ENCODE results near the gene COL7A1. TPM values are rescaled to one million over a fixed set of nuclear protein-coding genes. Genes with fewer than 3 reads are reported as not detected.

COL7A1 gene
- total and polyA plus RNA-seq, 8 donors, result 7.2 to 13.2 (median 9.4) TPM

- peaks cover 0 to 48% of the 10 kb centered on the region in 2 donors for H3K36me3 ChIP-seq
- H3K4me3 ChIP-seq, result no peak overlapping the region
- ATAC-seq, result no peak
- no peaks in the 10 kb centered on the region for H3K27me3 ChIP-seq
- TF ChIP-seq CTCF (IDR thresholded peaks at IDR 0.05), result no peak
- intact Hi-C loops (cut with DNase I), result no loop called here
- DNase-seq, result no peak
- no peaks in the 10 kb centered on the region for H3K4me1 ChIP-seq
- H3K27ac ChIP-seq, result no peak overlapping the region
- H3K9me3 ChIP-seq, result no peaks in the 10 kb centered on the region
These were observed 77.1 kb downstream of the COL7A1 start for GRCh38 chr3:48518069-48518468.

GRCh38 chr3:48516571-48516970 is 78.6 kb downstream of the COL7A1 start:
- Histone ChIP-seq H3K27me3 (no peaks in the 10 kb centered on the region), H3K27ac (no peak overlapping the region), H3K4me3 (no peak overlapping the region), H3K4me1 (no peaks in the 10 kb centered on the region), H3K36me3 (peaks cover 0 to 36% of the 10 kb centered on the region in 2 donors), H3K9me3 (no peaks in the 10 kb centered on the region)
- ATAC-seq (no peak), DNase-seq (no peak)
- intact Hi-C loops (cut with DNase I), result no loop called here
- TF ChIP-seq CTCF (IDR thresholded peaks at IDR 0.05), result no peak

- Histone ChIP-seq H3K36me3 (peaks cover 0 to 20% of the 10 kb centered on the region in 2 donors), H3K27me3 (no peaks in the 10 kb centered on the region), H3K4me3 (no peak overlapping the region), H3K4me1 (no peaks in the 10 kb centered on the region), H3K9me3 (no peaks in the 10 kb centered on the region), H3K27ac (no peak overlapping the region)
- no peak for TF ChIP-seq CTCF (IDR thresholded peaks at IDR 0.05)
- ATAC-seq (no peak), DNase-seq (no peak)
- intact Hi-C loops (cut with DNase I), result no loop called here
These were observed 80.5 kb downstream of the COL7A1 start for GRCh38 chr3:48514431-48515227.

Small RNA genes lying within 50 kb of the gene (microRNA-seq; reads per million reads assigned to microRNA genes)
- 0 reads per million in 2 donors for gene MIR4793
- gene MIR6823, result 0 to 0.34 reads per million in 2 donors
- gene MIR711, result 0 reads per million in 2 donors

Other genes starting within 250 kb of the COL7A1 start
- not detected for gene FBXW12, start 223.1 kb downstream of the COL7A1 start, total RNA-seq
- under 1 TPM; 0.24 to 0.44 (median 0.37) TPM for gene FBXW12, start 223.1 kb downstream of the COL7A1 start, polyA plus RNA-seq (ENCODE audit: insufficient read length in 6 of 6)
- gene PLXNB1, start 165.2 kb downstream of the COL7A1 start, total RNA-seq, result 100 to 1,000 TPM in 1 of 2 donors, 10 to 100 TPM in 1; 65.0 to 128 TPM
- gene PLXNB1, start 165.2 kb downstream of the COL7A1 start, polyA plus RNA-seq (ENCODE audit: insufficient read length in 6 of 6), result 100 to 1,000 TPM in 4 of 6 donors, 10 to 100 TPM in 2; 89.0 to 161 (median 109) TPM
- 10 to 100 TPM; 13.4 to 14.7 TPM for gene CCDC51, start 155.2 kb downstream of the COL7A1 start, total RNA-seq
- gene CCDC51, start 155.2 kb downstream of the COL7A1 start, polyA plus RNA-seq (ENCODE audit: insufficient read length in 6 of 6), result 10 to 100 TPM; 13.5 to 16.2 (median 15.1) TPM
- gene TMA7, start 155.1 kb downstream of the COL7A1 start, total RNA-seq, result 100 to 1,000 TPM; 174 to 211 TPM
- gene TMA7, start 155.1 kb downstream of the COL7A1 start, polyA plus RNA-seq (ENCODE audit: insufficient read length in 6 of 6), result 100 to 1,000 TPM; 214 to 288 (median 258) TPM
- gene ATRIP, start 148.6 kb downstream of the COL7A1 start, total RNA-seq, result 1 to 10 TPM; 7.4 to 9.9 TPM
- gene ATRIP, start 148.6 kb downstream of the COL7A1 start, polyA plus RNA-seq (ENCODE audit: insufficient read length in 6 of 6), result 10 to 100 TPM; 10.4 to 14.4 (median 12.6) TPM
- 100 to 1,000 TPM; 179 to 206 TPM for gene SHISA5, start 91.2 kb downstream of the COL7A1 start, total RNA-seq
- 100 to 1,000 TPM in 4 of 6 donors, 10 to 100 TPM in 2; 99.2 to 117 (median 112) TPM for gene SHISA5, start 91.2 kb downstream of the COL7A1 start, polyA plus RNA-seq (ENCODE audit: insufficient read length in 6 of 6)
- 10 to 100 TPM in 1 of 2 donors, 1 to 10 TPM in 1; 7.8 to 16.1 TPM for gene PFKFB4, start 38.5 kb downstream of the COL7A1 start, total RNA-seq
- 10 to 100 TPM in 2 of 6 donors, 1 to 10 TPM in 4; 6.5 to 18.8 (median 7.6) TPM for gene PFKFB4, start 38.5 kb downstream of the COL7A1 start, polyA plus RNA-seq (ENCODE audit: insufficient read length in 6 of 6)
- gene UCN2, start 31.5 kb downstream of the COL7A1 start, total RNA-seq, result under 1 TPM in 1 of 2 donors, not detected in 1; 0.37 TPM
- under 1 TPM in 5 of 6 donors, not detected in 1; 0.11 to 0.24 (median 0.18) TPM for gene UCN2, start 31.5 kb downstream of the COL7A1 start, polyA plus RNA-seq (ENCODE audit: insufficient read length in 6 of 6)
- gene UQCRC1, start 14.3 kb upstream of the COL7A1 start, total RNA-seq, result 100 to 1,000 TPM; 148 to 203 TPM
- gene UQCRC1, start 14.3 kb upstream of the COL7A1 start, polyA plus RNA-seq (ENCODE audit: insufficient read length in 6 of 6), result 100 to 1,000 TPM; 153 to 174 (median 166) TPM
- not detected for gene TMEM89, start 26.4 kb upstream of the COL7A1 start, total RNA-seq
- not detected for gene TMEM89, start 26.4 kb upstream of the COL7A1 start, polyA plus RNA-seq (ENCODE audit: insufficient read length in 6 of 6)
- 10 to 100 TPM; 32.0 to 34.9 TPM for gene SLC26A6, start 40.1 kb upstream of the COL7A1 start, total RNA-seq
- gene SLC26A6, start 40.1 kb upstream of the COL7A1 start, polyA plus RNA-seq (ENCODE audit: insufficient read length in 6 of 6), result 10 to 100 TPM; 14.0 to 21.8 (median 15.3) TPM
- gene CELSR3, start 67.6 kb upstream of the COL7A1 start, total RNA-seq, result 1 to 10 TPM in 1 of 2 donors, under 1 TPM in 1; 0.93 to 1.2 TPM
- gene CELSR3, start 67.6 kb upstream of the COL7A1 start, polyA plus RNA-seq (ENCODE audit: insufficient read length in 6 of 6), result 1 to 10 TPM in 2 of 6 donors, under 1 TPM in 4; 0.79 to 1.7 (median 0.90) TPM
- 10 to 100 TPM; 15.6 to 16.0 TPM for gene NCKIPSD, start 90.6 kb upstream of the COL7A1 start, total RNA-seq
- 10 to 100 TPM; 13.4 to 20.5 (median 17.4) TPM for gene NCKIPSD, start 90.6 kb upstream of the COL7A1 start, polyA plus RNA-seq (ENCODE audit: insufficient read length in 6 of 6)
- 10 to 100 TPM; 58.6 to 74.5 TPM for gene IP6K2, start 121.9 kb upstream of the COL7A1 start, total RNA-seq
- 100 to 1,000 TPM; 188 to 231 (median 215) TPM for gene IP6K2, start 121.9 kb upstream of the COL7A1 start, polyA plus RNA-seq (ENCODE audit: insufficient read length in 6 of 6)

Data from left lung (tissue), 10 donors.